GM18870 (cell line): ENCODE results near the gene RAP2B.

ENCODE experiments used
- ATAC-seq: cut with Tn5 transposase; IDR thresholded peaks from one replicate; pipeline ENCODE4 v1.9.1; 2021; ENCODE audit warnings: moderate library complexity; ENCODE audit not compliant: unreplicated experiment

RAP2B gene

GRCh38 chr3:153159771-153160397 is 2.1 kb upstream of the RAP2B start:
- no peak for ATAC-seq

GRCh38 chr3:153160451-153161137 is 1.4 kb upstream of the RAP2B start:
- ATAC-seq: peak; percentile 34

- ATAC-seq: peak; percentile 88
These were observed 800 bp upstream of the RAP2B start for GRCh38 chr3:153161138-153161713.

DNA sequence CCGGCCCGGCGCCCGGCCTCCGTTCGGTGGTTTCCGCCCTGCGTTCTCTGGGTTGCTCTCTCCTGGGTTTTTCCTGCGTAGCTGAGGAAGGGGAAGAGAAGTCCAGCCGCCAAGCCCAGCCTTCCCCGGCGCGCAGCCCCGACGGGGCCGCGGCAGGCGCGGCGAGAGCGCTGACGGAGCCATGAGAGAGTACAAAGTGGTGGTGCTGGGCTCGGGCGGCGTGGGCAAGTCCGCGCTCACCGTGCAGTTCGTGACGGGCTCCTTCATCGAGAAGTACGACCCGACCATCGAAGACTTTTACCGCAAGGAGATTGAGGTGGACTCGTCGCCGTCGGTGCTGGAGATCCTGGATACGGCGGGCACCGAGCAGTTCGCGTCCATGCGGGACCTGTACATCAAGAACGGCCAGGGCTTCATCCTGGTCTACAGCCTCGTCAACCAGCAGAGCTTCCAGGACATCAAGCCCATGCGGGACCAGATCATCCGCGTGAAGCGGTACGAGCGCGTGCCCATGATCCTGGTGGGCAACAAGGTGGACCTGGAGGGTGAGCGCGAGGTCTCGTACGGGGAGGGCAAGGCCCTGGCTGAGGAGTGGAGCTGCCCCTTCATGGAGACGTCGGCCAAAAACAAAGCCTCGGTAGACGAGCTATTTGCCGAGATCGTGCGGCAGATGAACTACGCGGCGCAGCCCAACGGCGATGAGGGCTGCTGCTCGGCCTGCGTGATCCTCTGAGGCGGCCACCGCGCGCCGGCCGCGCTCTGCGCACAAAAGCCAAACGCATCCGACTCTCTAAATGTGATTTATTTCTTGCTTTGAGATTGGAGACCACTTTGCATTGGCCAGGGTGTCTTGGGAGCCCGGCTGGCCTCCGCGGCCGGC is 727 bp downstream of the RAP2B start:
- no peak for ATAC-seq

DNA sequence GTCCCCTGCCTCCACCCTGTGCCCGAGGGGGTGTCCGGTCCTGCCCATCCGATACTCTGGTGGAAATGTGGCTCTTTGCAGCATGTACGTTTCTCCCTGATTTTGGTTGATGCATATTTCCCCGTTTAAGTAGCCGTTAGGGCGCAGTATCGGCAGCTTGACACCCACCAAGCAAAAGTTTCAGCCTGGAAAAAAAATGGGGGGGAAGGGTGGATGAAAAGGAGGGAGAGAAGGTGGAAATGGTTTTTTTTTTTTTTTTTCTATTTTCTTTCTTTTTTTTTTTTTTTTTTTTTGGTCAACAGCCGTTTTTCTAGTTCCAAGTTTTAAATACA is 1.3 kb downstream of the RAP2B start:
- no peak for ATAC-seq

- ATAC-seq: no peak
These were observed 1.9 kb downstream of the RAP2B start for GRCh38 chr3:153163756-153164550.

GRCh38 chr3:153165261-153165681 is 3.2 kb downstream of the RAP2B start:
- ATAC-seq: no peak

- ATAC-seq: no peak
These were observed 4.2 kb downstream of the RAP2B start for GRCh38 chr3:153166206-153166605.

DNA sequence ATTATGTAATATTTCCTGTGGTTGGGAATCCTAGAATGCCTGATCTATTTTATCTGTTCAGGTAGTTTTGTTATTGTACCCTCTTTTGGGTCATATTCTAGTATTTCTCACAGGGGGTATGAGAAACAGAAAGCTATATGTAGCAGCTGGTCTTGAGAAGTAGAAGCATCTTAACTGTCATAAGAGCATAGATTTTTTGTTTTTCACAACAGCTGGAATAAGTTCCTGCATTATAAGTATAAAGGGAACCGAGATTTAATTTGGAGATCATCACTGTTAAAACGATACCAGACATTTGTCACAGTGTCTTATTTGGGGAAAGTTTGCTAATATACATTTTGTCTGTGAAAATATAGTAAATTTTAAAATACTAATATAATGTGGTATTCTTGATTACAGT is 4.8 kb downstream of the RAP2B start:
- no peak for ATAC-seq

GRCh38 chr3:153169793-153170383 is 7.9 kb downstream of the RAP2B start:
- no peak for ATAC-seq

DNA sequence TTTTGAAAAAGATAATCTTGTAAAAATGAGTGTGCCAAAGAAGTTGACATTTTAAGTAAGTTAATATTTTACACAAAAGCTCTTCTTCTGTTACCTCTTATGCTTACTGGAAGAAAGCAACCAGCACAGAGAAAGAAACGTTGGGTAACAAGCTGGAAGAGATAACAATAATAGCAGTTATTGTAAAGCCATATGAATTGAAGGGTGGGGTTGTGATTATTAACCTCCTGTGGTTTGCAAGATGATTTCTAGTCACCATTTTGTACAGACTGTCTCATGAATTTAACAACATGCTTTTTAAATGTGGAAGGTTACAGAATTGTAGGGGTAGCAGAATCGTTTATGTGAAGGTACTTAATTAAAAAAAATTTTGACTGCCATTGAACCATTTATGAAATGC is 9.2 kb downstream of the RAP2B start:
- ATAC-seq: no peak

GRCh38 chr3:153171918-153172317 is 9.9 kb downstream of the RAP2B start:
- no peak for ATAC-seq

GRCh38 chr3:153172796-153173757 is 11.1 kb downstream of the RAP2B start:
- no peak for ATAC-seq

GRCh38 chr3:153173758-153174516 is 11.9 kb downstream of the RAP2B start:
- ATAC-seq: no peak

DNA sequence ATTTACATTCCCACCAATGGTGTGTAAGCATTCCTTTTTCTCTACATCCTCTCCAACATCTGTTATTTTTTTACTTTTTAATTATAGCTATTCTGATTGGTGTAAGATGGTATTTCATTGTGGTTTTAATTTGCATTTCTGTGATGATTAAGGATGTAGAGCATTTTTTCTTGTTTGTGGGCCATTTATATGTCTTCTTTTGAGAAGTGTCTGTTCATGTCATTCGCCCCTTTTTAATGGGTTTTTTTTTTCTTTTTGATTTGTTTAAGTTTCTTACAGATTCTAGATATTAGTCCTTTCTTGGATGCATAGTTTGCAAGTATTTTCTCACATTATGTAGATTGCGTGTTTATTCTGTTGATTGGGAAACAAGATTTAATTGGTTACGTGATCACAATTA is 14.2 kb downstream of the RAP2B start:
- ATAC-seq: no peak

GRCh38 chr3:153180860-153181372 is 18.9 kb downstream of the RAP2B start:
- ATAC-seq: no peak

GRCh38 chr3:153182501-153183293 is 20.7 kb downstream of the RAP2B start:
- ATAC-seq: no peak
